Stimulated activated CD8-positive, alpha-beta memory T cell treated with anti-CD3 and anti-CD28 coated beads, Interleukin-15, amount 100 ng/mL, for 24 hours (primary cell): Measurements from ENCODE around the gene THAP5.
"Not testable (repeated sequence)": the region's sequence is repeated elsewhere in the genome, so short reads cannot be mapped to it uniquely, and the experiment has no call there.

Experiments
- DNase-seq: peaks from one replicate; pipeline ENCODE4 v3.0.0-alpha.2; 2020; ENCODE audit warnings: low read depth

The THAP5 gene

GRCh38 chr7:108584211-108584610 lies 14.7 kb upstream of the THAP5 start:
- no peak for DNase-seq

GRCh38 chr7:108581655-108582491 lies 12.4 kb upstream of the THAP5 start:
- DNase-seq = no peak

- DNase-seq = no peak
These were observed 10.8 kb upstream of the THAP5 start for GRCh38 chr7:108580298-108580697.

- DNase-seq = no peak
These were observed 9.4 kb upstream of the THAP5 start for GRCh38 chr7:108578937-108579336.

- DNase-seq = no peak
These were observed 6.6 kb upstream of the THAP5 start for GRCh38 chr7:108576116-108576515.

GRCh38 chr7:108575156-108575555 lies 5.7 kb upstream of the THAP5 start:
- no peak for DNase-seq

GRCh38 chr7:108572480-108572879 lies 3.0 kb upstream of the THAP5 start:
- no peak for DNase-seq

- no peak for DNase-seq
These were observed 745 bp upstream of the THAP5 start for GRCh38 chr7:108570146-108570755.

GRCh38 chr7:108568801-108569380 lies 615 bp downstream of the THAP5 start:
- no peak for DNase-seq

- DNase-seq = no peak
These were observed 3.5 kb downstream of the THAP5 start for GRCh38 chr7:108565987-108566386.

- DNase-seq = no peak
These were observed 8.4 kb downstream of the THAP5 start for GRCh38 chr7:108561047-108561619.

GRCh38 chr7:108559253-108559652 lies 10.3 kb downstream of the THAP5 start:
- no peak for DNase-seq

- DNase-seq = no peak
These were observed 11.9 kb downstream of the THAP5 start for GRCh38 chr7:108557617-108558016.

- DNase-seq = no peak
These were observed 12.3 kb downstream of the THAP5 start for GRCh38 chr7:108557191-108557590.

- not testable (repeated sequence) for DNase-seq
These were observed 12.8 kb downstream of the THAP5 start for GRCh38 chr7:108556665-108557064.

- not testable (repeated sequence) for DNase-seq
These were observed 21.2 kb downstream of the THAP5 start for GRCh38 chr7:108548141-108548896.

- DNase-seq = no peak
These were observed 28.0 kb downstream of the THAP5 start for GRCh38 chr7:108541478-108541877.

- not testable (repeated sequence) for DNase-seq
These were observed 30.8 kb downstream of the THAP5 start for GRCh38 chr7:108538685-108539084.

- DNase-seq = not testable (repeated sequence)
These were observed 31.3 kb downstream of the THAP5 start for GRCh38 chr7:108538236-108538635.

GRCh38 chr7:108537229-108537628 lies 32.3 kb downstream of the THAP5 start:
- no peak for DNase-seq

GRCh38 chr7:108535744-108536143 lies 33.8 kb downstream of the THAP5 start:
- DNase-seq = no peak

- DNase-seq = no peak
These were observed 34.2 kb downstream of the THAP5 start for GRCh38 chr7:108535257-108535656.
